Prostate gland (tissue), 2 donors: Measurements from ENCODE around the gene CILP2.

Source experiments
- POLR2A ChIP-seq: fragments of 450-650 bp; IDR thresholded peaks from one replicate; pipeline ENCODE4 v1.6.1; 2016; ENCODE audit warnings: antibody characterized with exemption, mild to moderate bottlenecking
- POLR2AphosphoS5 ChIP-seq: sonication (generic); formaldehyde crosslinking; IDR thresholded peaks from one replicate; pipeline ENCODE4 v1.6.1; 2017; ENCODE audit warnings: antibody characterized with exemption
- TF ChIP-seq, protein P1 (sequence below), 4 experiments: fragments of 200-600 bp in 2 of 4; fragments of 450-650 bp in 2 of 4; sonication (generic) in 2 of 4; IDR thresholded peaks; 1 replicate in 3 of 4; 2 replicates in 1 of 4; pipeline ENCODE4 v1.5.1; 2016 to 2019; ENCODE audit warnings: antibody characterized with exemption in 4 of 4, mild to moderate bottlenecking in 2 of 4, moderate library complexity in 2 of 4

DNA sequence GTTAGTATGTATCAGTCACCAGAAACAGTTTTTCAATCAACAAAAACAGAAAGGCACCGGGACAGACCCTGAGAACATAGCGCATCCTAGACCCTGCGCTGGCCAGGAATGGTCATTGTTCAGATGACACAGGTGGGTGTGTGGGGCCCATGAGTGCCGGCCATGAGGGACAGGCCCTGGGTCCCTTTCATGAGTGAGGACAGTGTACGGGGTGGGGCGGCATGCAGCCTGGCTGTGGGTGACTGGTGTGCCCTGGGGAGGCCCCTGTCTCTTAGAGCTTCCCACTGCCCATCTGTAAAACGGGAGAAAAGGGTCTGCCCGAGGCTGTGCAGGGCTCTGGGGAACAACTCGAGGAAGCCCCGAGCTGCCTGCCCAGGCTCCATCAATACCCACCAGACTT, 54.6 kb downstream of the CILP2 start:
- TF ChIP-seq, protein P1, sequence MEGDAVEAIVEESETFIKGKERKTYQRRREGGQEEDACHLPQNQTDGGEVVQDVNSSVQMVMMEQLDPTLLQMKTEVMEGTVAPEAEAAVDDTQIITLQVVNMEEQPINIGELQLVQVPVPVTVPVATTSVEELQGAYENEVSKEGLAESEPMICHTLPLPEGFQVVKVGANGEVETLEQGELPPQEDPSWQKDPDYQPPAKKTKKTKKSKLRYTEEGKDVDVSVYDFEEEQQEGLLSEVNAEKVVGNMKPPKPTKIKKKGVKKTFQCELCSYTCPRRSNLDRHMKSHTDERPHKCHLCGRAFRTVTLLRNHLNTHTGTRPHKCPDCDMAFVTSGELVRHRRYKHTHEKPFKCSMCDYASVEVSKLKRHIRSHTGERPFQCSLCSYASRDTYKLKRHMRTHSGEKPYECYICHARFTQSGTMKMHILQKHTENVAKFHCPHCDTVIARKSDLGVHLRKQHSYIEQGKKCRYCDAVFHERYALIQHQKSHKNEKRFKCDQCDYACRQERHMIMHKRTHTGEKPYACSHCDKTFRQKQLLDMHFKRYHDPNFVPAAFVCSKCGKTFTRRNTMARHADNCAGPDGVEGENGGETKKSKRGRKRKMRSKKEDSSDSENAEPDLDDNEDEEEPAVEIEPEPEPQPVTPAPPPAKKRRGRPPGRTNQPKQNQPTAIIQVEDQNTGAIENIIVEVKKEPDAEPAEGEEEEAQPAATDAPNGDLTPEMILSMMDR (IDR thresholded peaks at IDR 0.05): no peak
- TF ChIP-seq POLR2AphosphoS5: no peak
- TF ChIP-seq POLR2A: no peak
